ENCODE results near the gene CLCNKA.

Gene CLCNKA

GRCh38 chr1:15985611-15986297, 36.1 kb upstream of the CLCNKA start:
- no peak overlapping the region for H3K27ac ChIP-seq (ENCODE audit: low read depth, low read length)

GRCh38 chr1:15988856-15989736, 32.7 kb upstream of the CLCNKA start:
- H3K27me3 ChIP-seq (ENCODE audit: control insufficient read depth in 5 of 5, insufficient read depth in 4 of 5, low read length in 5 of 5) = no peaks in the 10 kb centered on the region
- no peak overlapping the region for H3K9ac ChIP-seq (ENCODE audit: low read length in 5 of 5)
- H3K36me3 ChIP-seq (ENCODE audit: control insufficient read depth in 5 of 5, insufficient read depth in 5 of 5, low read length in 5 of 5) = no peaks in the 10 kb centered on the region
- no peak overlapping the region for H3K27ac ChIP-seq (ENCODE audit: low read depth, low read length)
- H3K4me3 ChIP-seq (ENCODE audit: low read depth in 1 of 5, low read length in 5 of 5) = no peak overlapping the region
- H3K9me3 ChIP-seq (ENCODE audit: control insufficient read depth in 5 of 5, low read length in 5 of 5) = no peaks in the 10 kb centered on the region
- no peaks in the 10 kb centered on the region for H3K4me1 ChIP-seq (ENCODE audit: control insufficient read depth in 5 of 5, insufficient read depth in 5 of 5, low read length in 5 of 5)

More at GRCh38 chr1:15985611-15986297, 36.1 kb upstream of the CLCNKA start:
- H3K27me3 ChIP-seq (ENCODE audit: control insufficient read depth in 5 of 5, insufficient read depth in 4 of 5, low read length in 5 of 5) = no peaks in the 10 kb centered on the region
- no peak overlapping the region for H3K4me3 ChIP-seq (ENCODE audit: low read depth in 1 of 5, low read length in 5 of 5)
- no peaks in the 10 kb centered on the region for H3K36me3 ChIP-seq (ENCODE audit: control insufficient read depth in 5 of 5, insufficient read depth in 5 of 5, low read length in 5 of 5)
- H3K9ac ChIP-seq (ENCODE audit: low read length in 5 of 5) = no peak overlapping the region
- peaks cover 0 to 6% (median 0%) of the 10 kb centered on the region in 5 donors for H3K4me1 ChIP-seq (ENCODE audit: control insufficient read depth in 5 of 5, insufficient read depth in 5 of 5, low read length in 5 of 5)
- H3K9me3 ChIP-seq (ENCODE audit: control insufficient read depth in 5 of 5, low read length in 5 of 5) = no peaks in the 10 kb centered on the region

- no peak overlapping the region for H3K27ac ChIP-seq (ENCODE audit: low read depth, low read length)
- no peaks in the 10 kb centered on the region for H3K9me3 ChIP-seq (ENCODE audit: control insufficient read depth in 5 of 5, low read length in 5 of 5)
- no peaks in the 10 kb centered on the region for H3K4me1 ChIP-seq (ENCODE audit: control insufficient read depth in 5 of 5, insufficient read depth in 5 of 5, low read length in 5 of 5)
- no peak overlapping the region for H3K9ac ChIP-seq (ENCODE audit: low read length in 5 of 5)
- H3K36me3 ChIP-seq (ENCODE audit: control insufficient read depth in 5 of 5, insufficient read depth in 5 of 5, low read length in 5 of 5) = no peaks in the 10 kb centered on the region
- no peaks in the 10 kb centered on the region for H3K27me3 ChIP-seq (ENCODE audit: control insufficient read depth in 5 of 5, insufficient read depth in 4 of 5, low read length in 5 of 5)
- H3K4me3 ChIP-seq (ENCODE audit: low read depth in 1 of 5, low read length in 5 of 5) = no peak overlapping the region
Measured at GRCh38 chr1:15989776-15990175, 32.1 kb upstream of the CLCNKA start.

- no peaks in the 10 kb centered on the region for H3K27me3 ChIP-seq (ENCODE audit: control insufficient read depth in 5 of 5, insufficient read depth in 4 of 5, low read length in 5 of 5)
- H3K9me3 ChIP-seq (ENCODE audit: control insufficient read depth in 5 of 5, low read length in 5 of 5) = no peaks in the 10 kb centered on the region
- H3K27ac ChIP-seq (ENCODE audit: low read depth, low read length) = no peak overlapping the region
- no peaks in the 10 kb centered on the region for H3K36me3 ChIP-seq (ENCODE audit: control insufficient read depth in 5 of 5, insufficient read depth in 5 of 5, low read length in 5 of 5)
- no peak overlapping the region for H3K4me3 ChIP-seq (ENCODE audit: low read depth in 1 of 5, low read length in 5 of 5)
- no peaks in the 10 kb centered on the region for H3K4me1 ChIP-seq (ENCODE audit: control insufficient read depth in 5 of 5, insufficient read depth in 5 of 5, low read length in 5 of 5)
- no peak overlapping the region for H3K9ac ChIP-seq (ENCODE audit: low read length in 5 of 5)
Measured at GRCh38 chr1:15991427-15992186, 30.2 kb upstream of the CLCNKA start.

- no peaks in the 10 kb centered on the region for H3K27me3 ChIP-seq (ENCODE audit: control insufficient read depth in 5 of 5, insufficient read depth in 4 of 5, low read length in 5 of 5)
- no peaks in the 10 kb centered on the region for H3K4me1 ChIP-seq (ENCODE audit: control insufficient read depth in 5 of 5, insufficient read depth in 5 of 5, low read length in 5 of 5)
- H3K9me3 ChIP-seq (ENCODE audit: control insufficient read depth in 5 of 5, low read length in 5 of 5) = no peaks in the 10 kb centered on the region
- no peak overlapping the region for H3K27ac ChIP-seq (ENCODE audit: low read depth, low read length)
- no peak overlapping the region for H3K9ac ChIP-seq (ENCODE audit: low read length in 5 of 5)
- H3K4me3 ChIP-seq (ENCODE audit: low read depth in 1 of 5, low read length in 5 of 5) = no peak overlapping the region
- no peaks in the 10 kb centered on the region for H3K36me3 ChIP-seq (ENCODE audit: control insufficient read depth in 5 of 5, insufficient read depth in 5 of 5, low read length in 5 of 5)
Measured at GRCh38 chr1:15992187-15992553, 29.7 kb upstream of the CLCNKA start.

- H3K4me1 ChIP-seq (ENCODE audit: control insufficient read depth in 5 of 5, insufficient read depth in 5 of 5, low read length in 5 of 5) = no peaks in the 10 kb centered on the region
- H3K27me3 ChIP-seq (ENCODE audit: control insufficient read depth in 5 of 5, insufficient read depth in 4 of 5, low read length in 5 of 5) = no peaks in the 10 kb centered on the region
- H3K27ac ChIP-seq (ENCODE audit: low read depth, low read length) = no peak overlapping the region
- H3K9me3 ChIP-seq (ENCODE audit: control insufficient read depth in 5 of 5, low read length in 5 of 5) = no peaks in the 10 kb centered on the region
- H3K9ac ChIP-seq (ENCODE audit: low read length in 5 of 5) = no peak overlapping the region
- no peaks in the 10 kb centered on the region for H3K36me3 ChIP-seq (ENCODE audit: control insufficient read depth in 5 of 5, insufficient read depth in 5 of 5, low read length in 5 of 5)
- no peak overlapping the region for H3K4me3 ChIP-seq (ENCODE audit: low read depth in 1 of 5, low read length in 5 of 5)
Measured at GRCh38 chr1:15992582-15993500, 29.0 kb upstream of the CLCNKA start.

- no peaks in the 10 kb centered on the region for H3K27me3 ChIP-seq (ENCODE audit: control insufficient read depth in 5 of 5, insufficient read depth in 4 of 5, low read length in 5 of 5)
- H3K9ac ChIP-seq (ENCODE audit: low read length in 5 of 5) = no peak overlapping the region
- H3K4me1 ChIP-seq (ENCODE audit: control insufficient read depth in 5 of 5, insufficient read depth in 5 of 5, low read length in 5 of 5) = no peaks in the 10 kb centered on the region
- no peaks in the 10 kb centered on the region for H3K36me3 ChIP-seq (ENCODE audit: control insufficient read depth in 5 of 5, insufficient read depth in 5 of 5, low read length in 5 of 5)
- no peaks in the 10 kb centered on the region for H3K9me3 ChIP-seq (ENCODE audit: control insufficient read depth in 5 of 5, low read length in 5 of 5)
- no peak overlapping the region for H3K4me3 ChIP-seq (ENCODE audit: low read depth in 1 of 5, low read length in 5 of 5)
- no peak overlapping the region for H3K27ac ChIP-seq (ENCODE audit: low read depth, low read length)
Measured at GRCh38 chr1:15993666-15994065, 28.2 kb upstream of the CLCNKA start.

- Histone ChIP-seq H3K4me1 (ENCODE audit: control insufficient read depth in 5 of 5, insufficient read depth in 5 of 5, low read length in 5 of 5) (no peaks in the 10 kb centered on the region), H3K9me3 (ENCODE audit: control insufficient read depth in 5 of 5, low read length in 5 of 5) (no peaks in the 10 kb centered on the region), H3K27ac (ENCODE audit: low read depth, low read length) (no peak overlapping the region), H3K9ac (ENCODE audit: low read length in 5 of 5) (no peak overlapping the region), H3K27me3 (ENCODE audit: control insufficient read depth in 5 of 5, insufficient read depth in 4 of 5, low read length in 5 of 5) (no peaks in the 10 kb centered on the region), H3K4me3 (ENCODE audit: low read depth in 1 of 5, low read length in 5 of 5) (no peak overlapping the region), H3K36me3 (ENCODE audit: control insufficient read depth in 5 of 5, insufficient read depth in 5 of 5, low read length in 5 of 5) (no peaks in the 10 kb centered on the region)
Measured at GRCh38 chr1:15994081-15994480, 27.8 kb upstream of the CLCNKA start.

GRCh38 chr1:15994590-15995351, 27.1 kb upstream of the CLCNKA start:
- Histone ChIP-seq H3K27me3 (ENCODE audit: control insufficient read depth in 5 of 5, insufficient read depth in 4 of 5, low read length in 5 of 5) (no peaks in the 10 kb centered on the region), H3K9ac (ENCODE audit: low read length in 5 of 5) (no peak overlapping the region), H3K27ac (ENCODE audit: low read depth, low read length) (no peak overlapping the region), H3K4me1 (ENCODE audit: control insufficient read depth in 5 of 5, insufficient read depth in 5 of 5, low read length in 5 of 5) (no peaks in the 10 kb centered on the region), H3K4me3 (ENCODE audit: low read depth in 1 of 5, low read length in 5 of 5) (no peak overlapping the region), H3K36me3 (ENCODE audit: control insufficient read depth in 5 of 5, insufficient read depth in 5 of 5, low read length in 5 of 5) (no peaks in the 10 kb centered on the region), H3K9me3 (ENCODE audit: control insufficient read depth in 5 of 5, low read length in 5 of 5) (no peaks in the 10 kb centered on the region)
